ENCODE data around the gene CAV2. TPM values are rescaled to one million over a fixed set of nuclear protein-coding genes. Genes with fewer than 3 reads are reported as not detected.

CAV2 gene
- total RNA-seq, 1 experiment from 2014 or later = 199 TPM

DNA sequence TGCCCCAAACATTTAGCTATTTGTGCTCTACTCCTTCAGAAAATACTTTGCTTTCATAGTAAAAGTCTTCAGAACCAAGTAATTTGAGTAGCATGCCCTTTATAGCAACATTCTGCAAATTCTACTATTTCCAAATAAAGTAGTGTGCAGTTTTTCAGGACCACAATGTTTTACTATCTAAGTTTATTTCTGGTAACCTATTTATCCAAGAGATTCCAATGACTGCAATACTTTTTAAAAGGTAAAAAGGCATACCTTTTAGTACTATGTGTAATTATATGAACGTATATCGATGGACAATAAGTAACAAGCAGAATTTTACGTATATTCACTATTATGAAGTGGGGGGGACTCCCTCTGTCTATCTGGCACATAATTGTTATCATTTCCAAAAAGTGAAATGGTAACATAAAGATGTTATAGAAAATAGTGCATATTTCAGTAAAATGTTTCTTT is 6.9 kb upstream of the CAV2 start:
- no peak for DNase-seq (ENCODE audit: low read depth)
- in situ Hi-C loops (cut with HindIII; ENCODE audit: low pct_unique_long_range_greater_than_20kb, low sequenced_read_pairs) = no loop called here

DNA sequence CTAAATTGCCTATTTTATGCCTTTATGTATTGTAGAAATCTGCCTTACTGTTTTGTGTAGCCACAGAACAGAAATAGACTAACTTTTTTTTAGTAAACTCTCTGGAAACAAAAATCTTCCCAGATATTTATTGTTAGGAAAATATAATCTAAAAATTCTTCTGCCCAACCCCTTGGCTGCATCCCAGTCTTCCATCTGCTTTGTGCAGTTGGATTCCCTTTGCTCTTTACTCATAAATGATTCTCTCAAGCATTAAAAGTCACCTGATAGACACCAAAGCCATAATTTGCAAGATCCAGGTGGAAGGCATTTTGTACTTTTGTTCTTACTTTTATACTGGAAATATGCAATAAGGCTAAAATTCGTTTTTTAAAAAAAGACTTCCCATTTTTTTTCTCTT is 6.1 kb upstream of the CAV2 start:
- DNase-seq (ENCODE audit: low read depth) = no peak
- in situ Hi-C loops (cut with HindIII; ENCODE audit: low pct_unique_long_range_greater_than_20kb, low sequenced_read_pairs) = no loop called here

DNA sequence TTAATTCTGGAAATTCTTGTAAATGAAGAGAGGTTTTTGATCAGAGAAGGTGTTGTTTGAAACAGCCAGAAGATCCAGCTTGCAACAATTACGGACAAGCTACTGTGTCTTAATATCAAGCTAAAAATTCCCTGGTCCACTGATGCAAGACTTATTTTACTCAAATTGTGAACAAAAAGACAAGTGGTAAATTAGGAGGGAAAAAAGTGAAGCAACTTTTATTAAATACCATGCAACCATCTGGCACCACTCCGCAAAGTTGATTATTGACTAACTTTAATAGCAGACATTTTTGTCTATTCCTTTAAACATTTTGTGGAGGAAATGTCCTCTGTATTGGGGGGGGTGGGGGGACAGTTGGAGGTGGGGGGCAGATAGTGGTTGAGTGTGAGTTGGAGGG is 5.1 kb upstream of the CAV2 start:
- in situ Hi-C loops (cut with HindIII; ENCODE audit: low pct_unique_long_range_greater_than_20kb, low sequenced_read_pairs) = no loop called here
- no peak for DNase-seq (ENCODE audit: low read depth)

DNA sequence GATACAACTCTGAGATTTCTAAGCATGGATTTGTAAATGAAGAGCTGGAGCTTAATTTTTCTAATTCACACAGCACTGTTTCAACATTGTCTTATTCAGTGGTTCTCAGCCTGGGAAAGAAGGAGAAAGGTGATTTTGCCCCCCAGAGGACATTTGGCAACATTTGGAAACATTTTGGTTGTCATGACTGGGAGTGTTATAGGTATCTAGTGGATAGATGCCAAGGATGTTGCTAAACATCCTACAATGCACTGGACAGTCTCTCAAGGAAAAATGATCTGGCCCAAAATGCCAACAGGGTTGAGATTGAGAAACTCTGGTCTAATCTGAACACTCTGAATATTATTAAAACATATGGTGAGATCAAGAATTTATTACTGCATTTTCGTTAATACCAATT is 3.8 kb upstream of the CAV2 start:
- in situ Hi-C loops (cut with HindIII; ENCODE audit: low pct_unique_long_range_greater_than_20kb, low sequenced_read_pairs) = no loop called here
- DNase-seq (ENCODE audit: low read depth) = no peak

DNA sequence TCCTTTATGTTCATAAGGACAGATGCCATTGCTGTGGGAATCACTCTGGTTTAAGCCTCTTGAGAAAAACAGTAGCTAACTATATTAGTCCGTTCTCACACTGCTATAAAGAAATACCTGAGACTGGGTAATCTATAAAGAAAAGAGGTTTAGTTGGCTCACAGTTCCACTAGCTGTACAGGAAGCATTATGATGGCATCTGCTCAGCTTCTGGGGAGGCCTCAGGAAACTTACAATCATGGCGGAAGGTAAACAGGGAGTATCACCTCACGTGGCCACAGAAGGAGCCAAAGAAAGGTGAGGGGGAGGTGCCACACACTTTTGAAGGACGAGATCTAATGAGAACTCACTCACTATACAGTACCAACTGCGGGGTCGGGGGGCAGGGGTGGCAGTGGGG is 2.9 kb upstream of the CAV2 start:
- in situ Hi-C loops (cut with HindIII; ENCODE audit: low pct_unique_long_range_greater_than_20kb, low sequenced_read_pairs) = no loop called here
- DNase-seq (ENCODE audit: low read depth) = no peak

DNA sequence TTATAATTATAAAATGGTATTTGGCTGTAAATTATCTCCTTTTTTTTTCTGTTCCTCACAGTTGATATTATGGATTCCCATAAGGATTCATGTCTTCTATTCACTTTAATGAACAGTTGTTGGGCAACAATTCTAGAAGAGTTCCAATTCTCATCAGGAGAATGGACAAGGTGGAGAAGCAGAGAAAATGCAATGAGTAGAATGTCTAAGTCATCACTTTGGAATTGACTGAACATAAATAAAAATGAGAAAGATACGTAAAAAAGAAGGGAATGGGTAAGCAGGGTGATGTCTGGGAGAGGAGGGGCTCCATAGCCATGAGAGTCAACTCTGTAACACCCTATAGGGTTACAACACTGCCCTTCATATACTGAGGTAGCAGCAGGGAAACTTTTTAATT is 1.8 kb upstream of the CAV2 start:
- in situ Hi-C loops (cut with HindIII; ENCODE audit: low pct_unique_long_range_greater_than_20kb, low sequenced_read_pairs) = no loop called here
- no peak for DNase-seq (ENCODE audit: low read depth)

DNA sequence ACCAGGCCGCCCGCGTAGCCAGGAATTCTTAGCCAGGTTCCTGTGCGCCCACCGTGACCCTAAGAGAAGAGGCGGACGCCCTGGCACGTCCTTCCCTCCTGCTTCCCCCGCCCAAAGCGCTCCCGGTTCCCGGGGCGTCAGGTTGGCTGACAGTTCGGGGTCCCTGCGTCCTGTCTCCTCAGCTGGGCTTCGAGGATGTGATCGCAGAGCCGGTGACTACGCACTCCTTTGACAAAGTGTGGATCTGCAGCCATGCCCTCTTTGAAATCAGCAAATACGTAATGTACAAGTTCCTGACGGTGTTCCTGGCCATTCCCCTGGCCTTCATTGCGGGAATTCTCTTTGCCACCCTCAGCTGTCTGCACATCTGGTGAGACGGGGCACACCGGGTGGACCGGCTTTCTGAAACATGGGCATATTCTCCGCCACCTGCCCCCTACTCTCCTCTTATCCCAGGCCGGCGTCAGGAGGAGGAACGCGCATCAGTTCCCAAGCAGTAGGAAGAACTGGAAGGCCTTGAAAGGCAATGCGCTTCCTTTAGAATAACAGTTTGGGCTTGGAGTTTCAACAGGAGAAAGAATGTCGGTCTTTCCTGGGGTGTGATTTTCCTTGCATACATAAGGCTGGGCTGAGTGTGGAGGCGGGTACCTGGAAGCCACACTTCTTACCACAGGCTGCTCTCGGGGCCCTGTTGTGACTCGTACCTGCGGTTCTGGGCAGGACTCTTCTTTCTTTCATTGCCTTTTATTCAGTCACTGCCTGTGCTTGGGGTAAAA is 728 bp downstream of the CAV2 start:
- in situ Hi-C loops (cut with HindIII; ENCODE audit: low pct_unique_long_range_greater_than_20kb, low sequenced_read_pairs) = no loop called here

DNA sequence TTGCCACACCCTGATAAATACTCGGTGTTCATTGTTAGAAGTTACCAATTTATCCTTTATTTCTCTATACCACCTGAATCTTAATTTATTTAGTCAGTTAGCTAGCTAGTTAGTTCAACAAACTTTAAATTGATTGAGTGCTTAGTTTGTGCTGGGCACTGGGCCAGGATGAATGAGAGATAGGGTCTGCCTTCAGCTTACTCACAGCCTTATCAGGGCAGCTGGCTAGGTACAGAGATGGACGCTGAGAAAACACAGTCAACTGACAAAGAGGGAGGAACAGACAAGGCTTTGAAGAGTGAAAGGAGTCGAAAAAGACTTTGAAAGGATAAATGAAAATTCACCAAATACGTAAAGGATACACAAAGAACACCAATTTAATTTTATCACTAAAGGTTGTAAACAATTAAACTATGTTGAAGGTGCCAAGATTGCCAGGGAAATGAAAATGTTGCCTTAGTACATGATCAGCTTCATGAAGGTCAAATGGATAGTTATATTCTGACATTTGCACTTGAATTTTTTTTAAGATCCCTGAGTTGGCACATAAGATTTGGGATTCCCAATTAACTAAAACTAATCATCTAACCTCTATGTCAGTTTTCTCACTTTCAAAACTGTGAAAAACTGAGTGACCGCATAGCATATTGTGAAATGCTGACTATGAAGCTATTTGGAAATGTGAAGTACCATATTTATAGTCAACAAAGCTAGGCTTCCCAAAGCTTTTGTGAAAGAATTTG is 2.1 kb downstream of the CAV2 start:
- DNase-seq (ENCODE audit: low read depth) = peak; percentile 51
- in situ Hi-C loops (cut with HindIII; ENCODE audit: low pct_unique_long_range_greater_than_20kb, low sequenced_read_pairs) = no loop called here

More for the DNA sequence above, 728 bp downstream of the CAV2 start:
- DNase-seq (ENCODE audit: low read depth) = peak; percentile 59

DNA sequence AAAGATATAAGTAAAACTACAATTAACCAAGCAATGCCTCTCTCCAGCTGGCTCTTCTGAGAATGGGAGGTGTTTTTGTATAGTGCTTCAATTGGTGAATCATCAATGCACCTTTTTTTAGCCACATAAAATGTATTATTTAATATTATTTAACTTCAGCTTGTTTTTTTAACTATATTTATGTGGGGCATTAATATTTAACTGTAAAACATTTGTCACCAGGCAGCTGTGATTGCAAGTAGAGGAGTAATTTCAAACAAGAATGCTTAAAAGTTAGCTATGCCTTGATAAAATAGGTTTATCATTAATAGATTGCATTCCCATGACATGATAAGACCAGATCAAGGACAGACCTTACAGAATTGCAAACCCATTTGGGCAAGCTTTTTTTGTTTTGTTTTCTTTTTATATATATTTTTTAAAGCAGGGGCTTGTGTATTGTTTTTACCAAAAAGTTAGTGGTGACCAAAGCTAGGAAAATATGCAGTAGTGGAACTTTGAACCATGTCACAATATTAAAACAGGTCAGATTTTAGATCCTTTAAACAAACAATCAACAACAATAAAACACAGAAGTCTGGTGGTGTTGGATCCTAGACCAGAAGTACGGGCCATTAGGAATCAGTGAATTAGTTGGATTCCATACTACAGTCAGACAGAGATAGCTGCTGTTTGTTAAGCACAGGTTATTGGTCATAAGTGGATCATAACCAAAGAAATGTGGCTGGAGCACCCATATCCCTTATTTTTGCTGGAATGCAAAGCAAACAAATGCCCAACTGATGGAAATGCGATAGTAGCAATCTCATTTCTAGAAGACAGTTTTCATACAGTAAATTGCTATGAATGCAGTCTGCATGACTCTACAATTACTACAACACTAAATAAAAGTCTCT is 2.9 kb downstream of the CAV2 start:
- DNase-seq (ENCODE audit: low read depth) = peak; percentile 68
- in situ Hi-C loops (cut with HindIII; ENCODE audit: low pct_unique_long_range_greater_than_20kb, low sequenced_read_pairs) = no loop called here

DNA sequence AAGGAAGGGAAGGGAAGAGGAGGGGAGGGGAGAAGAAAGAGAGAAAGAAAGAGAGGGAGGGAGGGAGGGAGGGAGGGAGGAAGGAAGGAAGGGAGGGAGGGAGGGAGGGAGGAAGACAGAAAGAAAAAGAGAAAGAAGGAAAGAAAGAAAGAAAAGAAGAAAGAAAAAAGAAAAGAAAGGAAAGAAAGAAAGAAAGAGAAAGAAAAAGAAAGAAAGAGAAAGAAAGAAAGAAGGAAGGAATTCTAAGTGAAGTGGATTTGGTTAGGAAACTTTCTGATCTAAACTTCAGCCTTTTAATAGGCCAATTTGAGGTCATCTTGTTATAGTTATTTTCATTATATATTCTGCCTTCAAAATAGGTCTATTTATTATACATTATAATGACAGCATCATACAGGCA is 4.3 kb downstream of the CAV2 start:
- in situ Hi-C loops (cut with HindIII; ENCODE audit: low pct_unique_long_range_greater_than_20kb, low sequenced_read_pairs) = no loop called here
- DNase-seq (ENCODE audit: low read depth) = no peak

DNA sequence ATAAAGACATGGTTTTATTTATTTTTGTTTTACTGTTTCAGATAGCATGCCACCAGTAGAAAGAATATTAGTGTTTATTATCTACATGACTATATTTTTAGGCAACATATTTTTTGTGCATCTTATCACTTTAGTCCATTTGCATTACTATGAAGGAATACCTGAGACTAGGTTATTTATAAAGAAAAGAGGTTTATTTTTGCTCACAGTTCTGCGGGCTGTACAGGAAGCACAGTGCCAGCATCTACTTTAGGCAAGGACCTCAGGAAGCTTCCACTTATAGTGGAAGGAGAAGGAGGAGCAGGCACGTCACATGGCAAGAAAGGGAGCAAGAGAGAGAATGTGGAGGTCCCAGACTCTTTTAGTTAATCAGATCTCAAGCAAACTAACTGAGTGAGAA is 5.7 kb downstream of the CAV2 start:
- no peak for DNase-seq (ENCODE audit: low read depth)
- in situ Hi-C loops (cut with HindIII; ENCODE audit: low pct_unique_long_range_greater_than_20kb, low sequenced_read_pairs) = no loop called here

DNA sequence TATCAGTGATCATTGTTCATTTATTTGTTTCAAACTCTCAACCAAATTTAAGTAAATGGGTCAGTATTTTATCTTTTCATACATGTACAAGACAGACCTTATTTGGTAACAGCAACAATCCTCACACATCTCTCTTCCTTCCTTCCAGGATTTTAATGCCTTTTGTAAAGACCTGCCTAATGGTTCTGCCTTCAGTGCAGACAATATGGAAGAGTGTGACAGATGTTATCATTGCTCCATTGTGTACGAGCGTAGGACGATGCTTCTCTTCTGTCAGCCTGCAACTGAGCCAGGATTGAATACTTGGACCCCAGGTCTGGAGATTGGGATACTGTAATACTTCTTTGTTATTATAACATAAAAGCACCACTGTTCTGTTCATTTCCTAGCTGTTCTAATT is 6.3 kb downstream of the CAV2 start:
- in situ Hi-C loops (cut with HindIII; ENCODE audit: low pct_unique_long_range_greater_than_20kb, low sequenced_read_pairs) = no loop called here
- DNase-seq (ENCODE audit: low read depth) = no peak

DNA sequence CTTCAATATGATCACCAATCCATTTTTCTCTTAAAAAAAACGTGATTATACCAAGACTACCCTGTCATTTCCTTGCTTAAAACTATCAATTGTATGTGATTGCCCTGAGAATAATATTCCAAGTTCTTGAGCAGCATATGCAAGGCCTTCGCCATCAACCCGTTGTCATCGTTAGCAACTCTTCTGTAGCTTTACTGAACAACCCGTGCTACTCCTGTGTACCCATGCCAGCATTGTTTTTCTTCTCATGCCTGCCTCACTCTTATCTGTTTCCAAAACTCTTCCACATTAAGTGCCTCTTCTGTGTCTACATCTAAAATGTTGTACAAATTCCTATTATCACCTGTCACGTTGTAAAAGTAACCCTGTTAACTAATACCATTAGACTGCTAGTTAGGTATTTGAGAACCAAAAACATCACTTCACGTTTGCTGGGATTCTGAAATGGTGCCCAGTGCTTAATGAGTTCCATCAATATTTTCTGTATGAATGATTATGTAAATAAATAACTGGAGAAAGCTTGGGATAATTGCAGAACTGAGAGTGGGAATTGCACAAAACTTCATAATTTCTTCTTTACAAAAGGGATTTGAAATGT is 10.5 kb downstream of the CAV2 start:
- DNase-seq (ENCODE audit: low read depth) = no peak
- in situ Hi-C loops (cut with HindIII; ENCODE audit: low pct_unique_long_range_greater_than_20kb, low sequenced_read_pairs) = no loop called here

DNA sequence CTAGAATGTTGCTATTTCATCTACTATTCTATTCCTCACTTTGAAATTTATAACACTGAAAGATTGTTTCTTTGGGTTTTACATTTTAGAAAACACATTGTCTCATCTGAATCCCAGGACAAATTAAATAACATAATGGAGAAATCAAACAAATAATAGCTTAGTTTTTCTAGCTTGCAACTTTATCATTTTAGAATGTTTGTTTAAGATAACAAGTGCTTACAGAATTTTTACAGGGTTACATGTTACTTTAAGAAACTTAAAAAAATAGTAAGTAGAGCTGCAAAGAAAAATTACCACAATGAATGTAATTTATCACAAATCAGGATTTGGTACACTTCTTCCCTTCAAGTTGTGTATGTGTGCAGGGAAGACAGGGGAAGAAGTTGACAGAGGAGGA is 11.3 kb downstream of the CAV2 start:
- in situ Hi-C loops (cut with HindIII; ENCODE audit: low pct_unique_long_range_greater_than_20kb, low sequenced_read_pairs) = no loop called here
- no peak for DNase-seq (ENCODE audit: low read depth)

DNA sequence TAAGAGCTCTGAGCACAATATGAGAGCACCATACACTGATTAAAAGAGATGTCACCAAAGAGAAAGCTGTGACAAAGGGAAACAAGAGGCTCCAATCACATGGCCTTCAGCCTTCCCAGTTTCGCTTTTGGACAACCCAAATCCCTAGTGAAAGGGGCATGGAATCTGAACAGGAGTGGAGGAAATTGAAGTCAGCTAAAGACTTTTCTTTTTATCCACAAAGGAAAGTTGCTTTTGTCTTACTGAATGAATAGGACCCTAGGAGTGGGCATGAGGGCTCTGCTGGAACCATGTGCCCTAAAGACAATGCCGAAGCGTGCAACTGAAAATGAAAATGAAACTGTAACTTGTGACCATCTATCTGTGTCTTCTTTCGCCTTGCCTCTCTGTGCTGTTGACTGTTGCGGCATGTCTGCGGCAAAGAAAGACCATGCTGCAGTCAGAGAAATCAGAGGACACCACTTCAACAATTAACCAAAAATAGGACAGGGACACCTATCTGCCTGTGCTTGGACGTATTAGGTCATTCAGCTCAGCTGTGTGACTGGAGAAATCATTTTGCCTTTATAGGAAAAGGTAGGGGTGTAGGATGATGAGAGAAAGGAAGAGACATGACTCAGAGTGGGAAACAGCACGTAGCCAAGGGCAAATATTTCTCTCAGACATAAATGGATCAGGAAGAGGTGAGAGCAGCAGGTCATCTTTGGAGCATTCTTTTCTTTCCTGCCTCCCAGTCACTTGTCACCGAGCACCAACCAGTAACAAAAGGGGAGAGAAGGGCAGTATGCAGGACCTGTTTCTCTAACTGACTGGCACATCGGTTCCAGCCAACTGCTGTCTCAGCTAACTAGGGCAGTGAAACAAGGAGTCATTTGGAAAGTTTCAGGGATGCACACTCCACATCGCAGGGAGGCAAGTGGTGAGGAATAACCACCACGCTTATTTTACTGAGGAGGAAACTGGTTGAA is 12.3 kb downstream of the CAV2 start:
- in situ Hi-C loops (cut with HindIII; ENCODE audit: low pct_unique_long_range_greater_than_20kb, low sequenced_read_pairs) = no loop called here

DNA sequence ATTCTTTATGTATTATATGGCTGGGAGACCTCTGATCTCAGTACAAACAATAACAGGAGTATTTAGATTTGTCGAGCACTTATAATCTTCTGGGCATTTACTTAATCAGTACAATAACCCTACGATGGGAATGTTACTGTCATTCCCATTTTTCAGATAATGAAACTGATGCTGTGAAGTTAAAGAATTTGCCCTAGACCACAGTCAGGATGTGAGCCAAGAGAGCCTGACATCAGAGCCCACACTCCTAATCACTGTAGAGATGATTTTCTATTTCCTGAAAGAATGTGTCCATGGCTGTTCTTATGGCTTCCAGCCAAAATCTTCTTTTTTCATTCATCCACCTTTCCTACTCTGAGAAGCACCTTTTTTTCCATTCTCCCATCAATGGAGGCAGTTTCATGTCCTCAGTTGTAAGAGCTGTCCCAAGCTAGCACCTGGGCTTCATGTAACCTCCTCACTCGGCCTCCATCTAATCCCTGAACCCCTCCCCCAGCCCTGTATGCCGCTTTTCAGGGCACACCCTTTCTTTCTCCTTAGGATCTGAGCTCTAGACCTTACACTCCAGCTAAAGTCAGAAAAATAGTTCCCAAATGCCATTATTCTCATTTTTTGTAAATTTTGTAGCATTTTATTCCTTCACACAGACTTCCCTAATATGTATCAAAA is 13.1 kb downstream of the CAV2 start:
- DNase-seq (ENCODE audit: low read depth) = peak; percentile 54
- in situ Hi-C loops (cut with HindIII; ENCODE audit: low pct_unique_long_range_greater_than_20kb, low sequenced_read_pairs) = no loop called here

More for the DNA sequence above, 12.3 kb downstream of the CAV2 start:
- DNase-seq (ENCODE audit: low read depth) = peak; percentile 87

DNA sequence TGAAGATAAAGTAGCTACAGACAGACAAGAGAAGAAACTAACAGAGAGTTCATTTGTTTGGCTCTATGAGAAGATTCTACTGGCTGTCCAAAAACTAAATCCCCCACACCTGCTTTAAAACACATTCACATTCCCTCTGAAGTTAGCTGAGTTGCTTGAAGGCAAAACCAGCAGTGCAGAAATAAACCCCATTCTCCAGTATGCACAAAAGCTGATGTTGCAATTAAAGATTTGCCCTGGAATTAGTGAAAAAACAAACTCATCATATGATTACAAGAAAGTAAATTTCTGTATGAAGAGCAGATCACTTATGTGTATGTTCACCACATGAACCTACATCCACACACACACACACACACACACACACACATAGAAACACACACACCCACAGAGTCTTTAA is 16.0 kb downstream of the CAV2 start:
- DNase-seq (ENCODE audit: low read depth) = no peak
- in situ Hi-C loops (cut with HindIII; ENCODE audit: low pct_unique_long_range_greater_than_20kb, low sequenced_read_pairs) = no loop called here
